Duodenal mucosa (tissue), 2 donors: ENCODE data around the gene ACER2.

Experiments used
- H3K27ac ChIP-seq: one replicate; pipeline ENCODE4 v1.7.0; 2013; ENCODE audit warnings: low read depth, low read length
- H3K27me3 ChIP-seq, 2 donors: one replicate each; pipeline ENCODE4 v1.7.0; 2013; ENCODE audit warnings: low read length in 2 of 2, control low read depth in 1 of 2; ENCODE audit not compliant: insufficient read depth in 2 of 2, control insufficient read depth in 1 of 2
- H3K36me3 ChIP-seq, 2 donors: one replicate each; pipeline ENCODE4 v1.7.0; 2013; ENCODE audit warnings: low read length in 2 of 2, control low read depth in 1 of 2; ENCODE audit not compliant: insufficient read depth in 2 of 2, control insufficient read depth in 1 of 2
- H3K4me1 ChIP-seq, 2 donors: one replicate each; pipeline ENCODE4 v1.7.0; 2013; ENCODE audit warnings: low read length in 2 of 2, control low read depth in 1 of 2; ENCODE audit not compliant: insufficient read depth in 2 of 2, control insufficient read depth in 1 of 2
- H3K4me3 ChIP-seq, 2 donors: one replicate each; pipeline ENCODE4 v1.7.0; 2013; ENCODE audit warnings: low read length in 2 of 2, low read depth in 1 of 2
- H3K9ac ChIP-seq, 2 donors: one replicate each; pipeline ENCODE4 v1.7.0; 2013; ENCODE audit warnings: low read length in 2 of 2, low read depth in 1 of 2
- H3K9me3 ChIP-seq, 2 donors: one replicate each; pipeline ENCODE4 v1.7.0; 2013; ENCODE audit warnings: low read length in 2 of 2, control low read depth in 1 of 2; ENCODE audit not compliant: control insufficient read depth in 1 of 2

The ACER2 gene

DNA sequence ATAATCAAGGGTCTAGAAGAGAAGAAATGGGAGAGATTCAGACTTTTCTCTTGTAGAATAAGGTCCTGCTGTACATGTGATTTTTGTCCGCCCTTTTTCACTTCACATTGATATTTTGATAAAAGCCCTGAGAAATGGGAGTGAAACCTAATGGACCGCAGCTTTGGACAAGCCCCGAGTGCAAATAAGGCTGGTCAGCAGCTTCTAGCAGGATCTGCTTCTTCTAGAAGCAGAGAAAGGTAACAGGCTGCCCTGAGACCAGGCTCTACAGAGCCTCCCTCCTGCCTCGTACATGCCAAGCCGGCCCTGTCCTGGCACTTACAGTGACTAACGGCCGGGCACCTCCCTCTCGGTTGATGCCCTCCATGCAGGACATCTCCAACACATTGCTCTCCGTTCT lies 33.4 kb downstream of the ACER2 start:
- Histone ChIP-seq H3K27ac (no peak overlapping the region), H3K4me3 (peak overlapping the region in 1 of 2 donors; percentile 55), H3K9me3 (no peaks in the 10 kb centered on the region), H3K27me3 (no peaks in the 10 kb centered on the region), H3K9ac (peak overlapping the region in 1 of 2 donors; percentile 13), H3K4me1 (peaks cover 0 to 8% of the 10 kb centered on the region in 2 donors), H3K36me3 (peaks cover 0 to 3% of the 10 kb centered on the region in 2 donors)

DNA sequence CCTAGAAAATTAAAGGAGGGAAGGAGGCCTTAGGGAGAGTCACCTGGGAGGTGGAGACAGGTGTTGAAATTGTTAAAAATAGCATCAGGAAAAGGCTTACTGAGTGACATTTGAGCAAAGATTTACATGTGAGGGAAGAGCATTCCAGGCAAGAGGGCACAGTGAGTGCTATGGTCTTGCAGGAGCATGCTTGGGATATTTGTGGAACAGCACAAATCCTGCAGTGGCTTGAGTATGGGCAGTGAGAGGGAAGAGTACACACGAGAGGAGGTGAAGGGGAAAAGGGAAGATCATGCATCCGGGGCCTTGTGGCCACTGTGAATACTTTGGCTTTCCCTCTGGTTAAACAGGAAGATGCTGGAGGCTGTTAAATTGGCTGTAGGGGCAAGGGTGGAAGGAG lies 36.6 kb downstream of the ACER2 start:
- Histone ChIP-seq H3K9me3 (no peaks in the 10 kb centered on the region), H3K4me3 (no peak overlapping the region), H3K27me3 (no peaks in the 10 kb centered on the region), H3K36me3 (no peaks in the 10 kb centered on the region), H3K4me1 (peaks cover 0 to 8% of the 10 kb centered on the region in 2 donors), H3K27ac (no peak overlapping the region), H3K9ac (no peak overlapping the region)

DNA sequence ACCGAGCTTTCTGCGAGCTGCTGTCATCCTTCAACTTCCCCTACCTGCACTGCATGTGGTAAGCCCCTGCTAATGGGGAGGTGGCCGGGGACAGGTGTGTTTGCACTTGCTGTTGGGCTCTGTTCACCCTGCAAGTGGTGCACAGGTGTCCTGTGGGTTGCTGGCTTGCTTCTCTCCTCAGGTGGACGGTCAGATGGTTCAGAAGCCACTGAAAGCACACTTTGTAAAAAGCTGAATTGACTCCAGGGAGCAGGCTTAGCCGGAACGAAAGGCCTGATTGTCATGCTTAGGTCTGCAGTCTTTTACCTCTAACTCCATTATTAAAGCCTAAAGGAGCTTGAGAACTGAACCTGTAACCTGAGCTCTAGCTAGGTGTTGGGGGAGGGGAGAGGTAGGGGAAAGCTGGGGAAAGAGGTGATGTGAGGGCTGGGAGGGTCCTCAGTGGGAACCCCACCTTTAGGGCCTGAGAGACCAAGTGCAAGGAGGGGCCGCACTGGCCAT lies 37.6 kb downstream of the ACER2 start:
- Histone ChIP-seq H3K27ac (no peak overlapping the region), H3K9ac (no peak overlapping the region), H3K4me1 (peaks cover 0 to 4% of the 10 kb centered on the region in 2 donors), H3K36me3 (no peaks in the 10 kb centered on the region), H3K27me3 (no peaks in the 10 kb centered on the region), H3K9me3 (no peaks in the 10 kb centered on the region), H3K4me3 (no peak overlapping the region)

DNA sequence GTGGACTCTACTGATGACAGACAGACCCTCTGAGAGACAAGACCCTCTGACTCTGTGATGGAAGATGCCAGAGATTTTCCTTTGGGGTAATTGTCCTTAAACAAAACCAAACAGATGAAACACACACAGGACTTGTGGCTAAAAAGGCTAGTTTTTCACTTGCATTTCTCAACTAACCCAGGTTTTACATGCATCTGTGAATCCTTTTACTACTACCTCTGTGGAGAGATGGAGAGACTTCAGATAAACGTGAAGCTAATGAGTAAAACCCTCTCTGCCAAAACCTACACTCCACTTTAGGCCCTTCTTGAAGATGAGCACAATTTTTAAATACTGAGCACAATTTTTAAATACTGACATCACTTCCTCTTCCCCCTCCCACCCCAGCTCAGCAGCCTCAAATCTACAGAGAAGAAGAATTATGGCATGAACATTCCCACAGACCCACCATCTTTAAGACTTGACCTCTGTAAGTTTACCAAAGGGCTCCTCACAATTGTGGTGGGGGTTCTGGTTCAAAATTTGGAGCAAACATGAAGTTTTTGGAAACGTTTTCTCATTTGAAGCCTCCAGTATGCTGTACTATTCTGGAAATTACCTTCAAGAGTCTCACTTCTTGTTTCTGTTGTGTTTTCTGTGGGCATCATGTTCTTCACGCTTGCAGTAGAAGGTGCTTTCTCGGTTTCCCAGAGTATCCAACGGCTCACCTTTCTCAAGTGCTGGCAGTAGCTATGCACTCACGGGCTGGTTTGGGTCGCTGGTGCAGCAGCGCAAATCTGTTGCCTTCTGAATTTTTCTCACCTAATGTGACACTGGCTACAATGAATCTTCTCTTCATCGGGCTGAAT lies 42.7 kb downstream of the ACER2 start:
- H3K27ac ChIP-seq, result no peak overlapping the region
- H3K4me1 ChIP-seq, result no peaks in the 10 kb centered on the region
- no peak overlapping the region for H3K9ac ChIP-seq

DNA sequence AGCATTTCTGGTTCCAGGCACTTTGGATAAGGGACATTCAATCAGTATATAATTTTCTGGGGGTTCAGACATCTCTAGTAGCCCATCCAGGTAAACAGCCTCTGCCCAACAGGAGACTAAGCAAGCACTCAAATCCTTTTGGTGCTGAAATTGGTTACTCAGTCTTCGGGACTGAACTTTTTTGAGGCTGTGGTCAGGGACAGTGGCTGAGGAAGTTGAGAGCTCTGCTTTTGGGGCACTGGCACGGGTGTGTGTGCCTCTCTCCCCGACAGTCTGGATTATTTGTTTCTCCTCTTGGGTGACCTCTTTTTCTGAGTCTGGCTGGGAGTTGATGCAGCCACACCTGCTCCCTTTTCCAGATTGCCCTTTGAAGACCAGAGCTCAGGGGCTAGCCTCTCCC lies 47.6 kb downstream of the ACER2 start:
- Histone ChIP-seq H3K9ac (no peak overlapping the region), H3K4me1 (no peaks in the 10 kb centered on the region)

More for the DNA sequence above, 42.7 kb downstream of the ACER2 start:
- H3K4me3 ChIP-seq, result no peak overlapping the region
- H3K36me3 ChIP-seq, result no peaks in the 10 kb centered on the region
- H3K27me3 ChIP-seq, result no peaks in the 10 kb centered on the region
- no peaks in the 10 kb centered on the region for H3K9me3 ChIP-seq

DNA sequence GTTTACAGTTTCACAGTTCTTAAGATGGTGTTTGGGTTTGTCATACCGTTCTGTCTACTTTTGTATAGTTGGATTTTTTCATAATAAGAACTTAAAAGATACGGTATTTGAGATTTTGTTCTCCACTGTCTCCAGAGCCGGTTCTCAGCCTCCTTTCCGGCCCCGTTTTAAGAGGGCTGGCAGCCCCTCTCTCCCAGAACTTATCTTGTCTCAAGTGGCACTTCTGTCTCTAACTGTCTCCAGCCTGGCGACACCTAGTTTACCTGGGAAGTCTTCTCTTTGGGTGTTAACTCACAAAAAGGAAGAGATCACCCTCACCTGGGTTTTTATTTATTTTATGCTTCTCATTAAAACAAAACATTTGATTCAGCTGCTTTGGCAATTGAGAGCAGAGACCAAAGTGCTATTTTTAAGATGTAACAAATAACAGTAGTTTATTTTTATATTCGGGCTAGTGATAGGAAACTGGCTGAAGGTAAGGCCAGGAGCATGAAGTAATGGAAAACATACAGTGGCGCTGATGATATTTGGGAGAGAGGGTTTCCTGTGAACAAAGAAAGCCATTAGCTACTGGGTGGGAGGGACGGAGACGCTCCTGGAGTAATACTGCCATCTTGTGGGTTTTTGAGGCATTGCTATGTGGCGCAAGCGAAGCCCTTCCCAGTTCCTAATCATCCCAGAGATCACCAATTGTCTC lies 48.3 kb downstream of the ACER2 start:
- H3K36me3 ChIP-seq, result no peaks in the 10 kb centered on the region
- no peaks in the 10 kb centered on the region for H3K9me3 ChIP-seq
- no peaks in the 10 kb centered on the region for H3K4me1 ChIP-seq
- no peak overlapping the region for H3K9ac ChIP-seq
- H3K4me3 ChIP-seq, result no peak overlapping the region
- no peaks in the 10 kb centered on the region for H3K27me3 ChIP-seq
- H3K27ac ChIP-seq, result no peak overlapping the region

More for the DNA sequence above, 47.6 kb downstream of the ACER2 start:
- Histone ChIP-seq H3K27ac (no peak overlapping the region), H3K36me3 (no peaks in the 10 kb centered on the region), H3K4me3 (no peak overlapping the region), H3K27me3 (no peaks in the 10 kb centered on the region), H3K9me3 (no peaks in the 10 kb centered on the region)

DNA sequence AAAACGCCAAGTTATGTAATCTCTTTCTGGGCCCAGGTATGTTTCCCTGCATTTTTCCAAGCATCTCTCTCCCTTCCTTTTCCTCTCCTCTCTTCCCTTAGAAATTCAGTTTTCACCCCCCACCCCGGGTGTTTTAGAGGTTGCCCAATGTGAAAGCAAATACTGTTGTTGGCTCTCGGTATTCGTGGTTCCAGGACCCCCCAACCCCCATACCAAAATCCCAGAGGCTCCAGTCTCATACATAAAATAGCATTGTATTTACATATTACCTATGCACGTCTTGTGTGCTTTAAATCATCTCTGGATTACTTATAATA lies 48.8 kb downstream of the ACER2 start:
- H3K9ac ChIP-seq, result no peak overlapping the region
- no peaks in the 10 kb centered on the region for H3K36me3 ChIP-seq
- H3K4me1 ChIP-seq, result no peaks in the 10 kb centered on the region
- H3K27me3 ChIP-seq, result no peaks in the 10 kb centered on the region
- no peaks in the 10 kb centered on the region for H3K9me3 ChIP-seq
- H3K4me3 ChIP-seq, result no peak overlapping the region
- H3K27ac ChIP-seq, result no peak overlapping the region

DNA sequence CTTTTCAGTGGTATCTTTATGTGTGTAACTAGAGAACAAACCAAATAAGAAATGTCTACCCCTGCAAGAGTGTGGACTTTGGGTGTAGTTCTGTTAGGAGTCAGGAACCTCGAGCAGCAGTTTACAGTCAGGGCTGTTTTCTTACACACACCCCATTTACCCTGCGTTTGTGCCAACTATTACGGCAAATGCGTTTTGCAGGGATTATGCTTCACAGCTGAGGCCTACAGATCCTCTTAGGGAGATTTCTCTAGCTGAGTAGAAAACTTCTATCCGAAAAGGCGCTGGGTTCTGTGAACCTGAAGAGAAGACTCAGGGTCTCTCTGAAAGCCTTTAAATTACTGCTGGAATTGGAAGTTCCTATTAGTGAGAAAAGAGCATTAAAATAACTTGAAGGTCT lies 51.4 kb downstream of the ACER2 start:
- no peaks in the 10 kb centered on the region for H3K36me3 ChIP-seq
- no peaks in the 10 kb centered on the region for H3K27me3 ChIP-seq
- no peaks in the 10 kb centered on the region for H3K9me3 ChIP-seq

DNA sequence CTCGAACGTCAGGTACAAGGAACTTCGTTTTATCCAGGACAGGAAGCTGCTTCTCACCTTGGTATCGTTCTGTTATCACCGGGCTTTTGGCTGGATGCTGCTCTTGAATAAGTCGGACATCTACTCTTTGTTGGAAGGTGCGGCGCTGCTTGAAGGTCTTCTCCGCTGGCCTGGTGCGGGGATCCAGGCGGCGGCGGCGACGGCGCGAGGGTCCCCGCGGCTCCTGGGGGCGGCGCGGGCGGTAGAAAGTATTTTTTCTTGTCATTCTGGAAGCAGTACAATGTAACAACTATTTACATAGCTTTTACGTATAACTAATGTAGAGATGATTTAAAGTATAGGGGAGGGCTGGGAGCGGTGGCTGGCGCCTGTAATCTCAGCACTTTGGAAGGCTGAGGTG lies 52.3 kb downstream of the ACER2 start:
- Histone ChIP-seq H3K27me3 (no peaks in the 10 kb centered on the region), H3K4me3 (no peak overlapping the region), H3K4me1 (peaks cover 4 to 10% of the 10 kb centered on the region in 2 donors), H3K9ac (no peak overlapping the region), H3K9me3 (no peaks in the 10 kb centered on the region), H3K27ac (no peak overlapping the region), H3K36me3 (no peaks in the 10 kb centered on the region)

More for the DNA sequence above, 51.4 kb downstream of the ACER2 start:
- H3K27ac ChIP-seq, result no peak overlapping the region
- H3K4me1 ChIP-seq, result peaks cover 4 to 9% of the 10 kb centered on the region in 2 donors
- H3K4me3 ChIP-seq, result no peak overlapping the region
- no peak overlapping the region for H3K9ac ChIP-seq

DNA sequence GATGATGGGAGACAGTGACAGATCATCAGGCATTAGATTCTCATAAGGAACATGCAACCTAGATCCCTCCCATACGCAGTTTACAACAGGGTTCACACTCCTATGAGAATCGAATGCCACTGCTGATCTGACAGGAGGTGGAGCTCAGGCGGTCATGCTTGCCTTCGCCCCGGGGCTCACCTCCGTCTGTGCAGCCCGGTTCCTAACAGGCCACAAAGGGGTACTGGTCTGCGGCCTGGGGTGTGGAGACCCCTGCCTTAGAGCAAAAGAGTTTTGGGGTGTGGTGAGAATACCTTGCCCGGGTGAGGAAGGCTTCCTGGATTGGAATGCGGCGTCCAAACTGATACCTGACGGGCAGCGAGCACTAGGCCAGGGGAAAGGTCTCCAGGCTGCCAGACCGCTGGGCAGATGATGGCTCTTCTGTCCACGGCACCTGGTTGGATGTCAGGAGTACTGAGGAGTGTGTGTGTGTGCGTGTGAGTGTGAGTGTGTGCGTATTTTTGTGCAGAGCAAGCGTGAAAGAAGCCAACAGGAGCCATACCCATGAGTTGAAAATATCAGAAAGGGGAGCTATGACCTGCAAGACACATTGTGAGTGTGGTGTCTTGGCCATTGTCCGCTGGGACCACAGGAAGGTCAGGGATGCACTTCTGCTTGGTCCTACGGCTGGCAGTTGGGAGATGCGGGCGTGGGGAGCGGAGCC lies 55.4 kb downstream of the ACER2 start:
- H3K27ac ChIP-seq, result no peak overlapping the region
- peaks cover 4 to 10% of the 10 kb centered on the region in 2 donors for H3K4me1 ChIP-seq
- H3K9ac ChIP-seq, result no peak overlapping the region
- peak overlapping the region; percentile 48 to 53 for H3K4me3 ChIP-seq
- no peaks in the 10 kb centered on the region for H3K9me3 ChIP-seq
- no peaks in the 10 kb centered on the region for H3K27me3 ChIP-seq
- no peaks in the 10 kb centered on the region for H3K36me3 ChIP-seq
